HG02798 (cell line): ENCODE data around the gene IFT81.
"Not testable (repeated sequence)": the region's sequence is repeated elsewhere in the genome, so short reads cannot be mapped to it uniquely, and the experiment has no call there.

ENCODE experiments used
- ATAC-seq: cut with Tn5 transposase; IDR thresholded peaks from one replicate; pipeline ENCODE4 v1.9.1; 2021; ENCODE audit warnings: mild to moderate bottlenecking; ENCODE audit not compliant: unreplicated experiment, poor library complexity

The IFT81 gene

DNA sequence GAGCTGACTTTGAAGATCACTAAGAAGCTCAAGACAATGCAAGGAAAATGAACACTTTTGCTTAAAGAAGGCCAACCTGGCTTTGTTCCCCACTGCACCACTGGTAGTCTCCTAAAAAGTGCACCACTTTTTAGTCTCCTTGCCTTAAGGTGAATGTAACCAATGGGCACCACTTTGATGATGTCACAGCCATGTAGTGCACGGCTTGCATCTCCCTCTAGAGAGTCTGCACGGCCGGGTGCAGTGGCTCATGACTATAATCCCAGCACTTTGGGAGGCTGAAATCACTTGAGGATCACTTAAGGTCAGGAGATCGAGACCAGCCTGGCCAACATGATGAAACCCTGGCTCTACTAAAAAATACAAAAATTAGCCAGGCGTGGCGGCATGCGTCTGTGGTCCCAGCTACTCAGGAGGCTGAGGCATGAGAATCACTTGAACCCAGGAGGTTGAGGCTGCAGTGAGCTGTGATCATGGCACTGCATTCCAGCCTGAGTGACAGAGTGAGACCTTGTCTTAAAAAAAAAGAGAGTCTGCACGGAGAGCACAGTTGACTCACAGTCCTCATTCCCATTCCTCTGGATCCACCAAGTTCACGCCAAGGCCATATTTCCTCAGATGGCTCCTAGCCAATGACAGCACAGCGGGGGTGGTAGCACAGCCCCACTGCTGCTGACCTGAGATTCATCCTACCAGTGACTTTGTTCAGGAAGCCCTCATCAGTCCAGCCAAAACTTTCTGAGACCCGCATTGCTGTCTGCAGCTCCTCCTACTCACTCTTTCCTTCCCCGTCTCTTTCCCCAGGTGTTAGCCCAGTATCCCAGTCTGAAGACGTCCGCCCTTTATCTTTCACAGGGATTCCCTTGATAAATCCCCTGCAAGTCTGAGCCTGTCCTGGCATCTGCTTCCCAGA is 16.5 kb upstream of the IFT81 start:
- no peak for ATAC-seq

DNA sequence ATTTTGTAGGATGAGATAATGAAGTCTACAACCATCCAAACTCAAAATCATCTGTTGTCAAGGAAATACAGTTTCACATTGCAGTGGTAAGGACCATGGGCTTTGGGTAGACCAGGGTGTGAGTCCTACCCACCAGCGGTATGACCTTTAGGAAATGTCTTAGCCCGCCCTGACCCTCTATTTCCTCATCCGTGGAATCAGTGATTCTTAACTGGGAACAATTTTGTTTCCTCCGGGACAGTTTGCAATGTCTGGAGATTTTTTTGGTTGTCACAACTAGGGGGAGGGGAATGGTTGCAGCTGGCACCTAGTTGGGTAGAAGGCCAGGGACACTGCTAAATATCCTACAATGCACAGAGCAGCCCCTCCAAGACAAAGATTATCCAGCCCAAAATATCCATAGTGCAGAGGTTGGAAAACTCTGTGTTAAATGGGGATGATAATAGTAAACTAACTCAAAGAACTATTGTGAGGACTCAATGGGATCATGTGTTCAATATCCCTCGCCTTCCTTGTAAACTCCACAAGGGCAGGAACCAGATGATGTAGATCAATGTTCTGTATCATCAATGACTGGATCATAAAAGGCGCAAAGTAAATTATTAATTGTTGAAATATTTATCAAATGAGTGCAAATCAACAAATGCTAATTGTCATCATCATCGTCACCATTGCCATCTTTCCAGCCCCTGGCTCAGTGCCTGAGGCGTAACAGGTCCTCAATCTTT is 15.7 kb upstream of the IFT81 start:
- ATAC-seq, result no peak

DNA sequence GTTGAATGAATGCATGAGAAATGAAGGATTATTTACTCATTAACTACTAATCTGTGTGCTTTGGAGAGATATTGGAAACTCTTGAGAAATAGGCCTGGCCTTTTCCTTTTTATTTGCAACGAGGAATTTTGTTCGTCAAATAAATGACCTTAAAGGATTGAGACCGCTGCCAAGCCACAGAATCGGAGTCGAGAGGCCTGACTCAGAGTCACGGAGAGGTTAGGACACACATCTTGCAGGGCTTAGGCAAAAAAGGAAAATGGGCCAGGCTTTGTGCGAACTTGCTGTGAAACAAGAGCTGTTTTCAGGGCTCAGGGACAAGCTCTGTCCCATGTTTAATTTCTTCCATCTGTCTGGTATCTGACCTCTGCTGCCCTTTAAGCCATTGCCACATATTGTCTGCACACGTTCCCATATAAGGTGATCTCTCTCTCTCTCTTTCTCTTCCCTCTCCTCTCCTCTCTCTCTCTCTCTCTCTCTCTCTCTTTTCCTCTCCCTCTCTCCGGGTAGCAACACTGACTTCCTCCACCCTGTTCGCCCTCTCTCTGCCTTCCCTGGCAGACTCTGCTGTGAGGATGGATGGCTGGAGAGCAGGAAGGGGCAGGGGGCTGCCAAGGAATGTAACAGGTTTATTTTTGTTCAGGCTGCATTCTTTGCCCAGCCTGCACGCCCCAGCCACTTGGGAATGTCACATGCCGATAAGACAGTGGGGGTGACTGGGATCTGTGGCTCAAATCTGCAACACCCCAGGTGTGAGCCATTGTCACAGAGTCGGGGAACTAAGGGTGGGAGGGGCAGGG is 14.9 kb upstream of the IFT81 start:
- no peak for ATAC-seq

DNA sequence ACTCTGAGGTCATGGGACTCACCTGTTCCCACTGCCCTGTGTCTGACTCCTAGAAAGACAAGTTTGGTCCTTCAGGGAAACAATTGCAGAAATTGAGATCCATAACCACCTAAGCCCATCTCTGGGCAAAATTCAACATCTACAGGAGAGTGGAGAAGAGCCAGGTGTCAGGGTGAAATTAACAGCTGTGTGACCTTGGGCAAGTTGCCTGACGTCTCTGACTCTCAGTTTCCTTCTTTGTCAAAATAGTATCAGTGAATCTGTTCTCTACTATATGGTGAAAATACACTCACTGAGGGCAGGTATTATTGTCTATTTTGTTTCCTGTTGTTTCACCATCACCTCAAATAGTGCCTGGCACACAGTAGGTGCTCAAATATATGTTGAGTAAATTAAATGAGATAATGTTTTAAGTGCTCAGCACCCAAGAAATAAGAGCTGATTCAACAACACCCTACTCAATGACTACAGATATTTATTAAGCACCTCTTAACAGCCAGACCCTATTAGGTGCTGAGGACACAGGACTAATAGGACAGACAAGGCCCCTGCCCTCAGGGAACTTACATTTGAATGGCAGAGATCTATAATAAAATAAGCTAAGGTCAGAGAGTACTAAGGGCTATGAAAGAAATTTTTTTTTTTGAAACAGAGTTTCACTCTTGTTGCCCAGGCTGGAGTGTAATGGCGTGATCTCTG is 14.2 kb upstream of the IFT81 start:
- no peak for ATAC-seq

DNA sequence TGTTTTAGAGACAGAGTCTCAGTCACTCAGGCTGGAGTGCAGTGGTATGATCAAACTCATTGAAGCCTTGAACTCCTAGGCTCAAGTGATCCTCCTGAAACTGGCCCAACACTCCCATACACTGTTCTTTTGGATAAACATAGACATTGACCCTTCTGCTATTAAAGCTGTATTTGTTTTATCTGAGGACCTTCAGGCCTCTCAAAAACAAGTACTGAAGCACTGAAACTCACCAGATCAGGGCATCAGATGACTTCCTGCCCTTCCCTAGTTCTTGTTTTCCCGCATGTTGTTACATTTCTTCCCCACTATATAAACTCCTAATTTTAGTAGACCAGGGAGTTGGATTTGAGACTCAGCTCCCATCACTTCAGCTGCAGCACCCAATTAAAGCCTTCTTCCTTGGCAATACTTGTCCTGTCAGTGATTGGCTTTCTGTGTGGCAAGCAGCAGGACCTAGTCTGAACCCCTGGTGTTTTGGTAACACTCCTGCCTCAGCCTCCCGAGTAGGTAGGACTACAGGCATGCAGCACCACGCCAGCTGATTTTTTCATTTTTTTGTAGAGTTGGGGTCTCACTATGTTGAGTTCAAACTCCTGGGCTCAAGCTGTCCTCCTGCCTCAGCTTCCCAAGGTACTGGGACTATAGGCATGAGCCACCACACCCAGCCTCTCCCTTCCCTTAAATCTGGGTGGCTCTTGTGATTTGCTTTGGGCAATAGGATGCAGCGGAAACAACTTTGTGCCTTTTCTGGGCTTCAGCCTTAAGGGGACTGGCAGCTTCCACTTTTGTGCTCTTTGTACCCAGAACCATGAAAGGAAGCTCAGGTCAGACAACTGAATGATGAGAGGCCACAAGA is 12.5 kb upstream of the IFT81 start:
- ATAC-seq, result no peak

DNA sequence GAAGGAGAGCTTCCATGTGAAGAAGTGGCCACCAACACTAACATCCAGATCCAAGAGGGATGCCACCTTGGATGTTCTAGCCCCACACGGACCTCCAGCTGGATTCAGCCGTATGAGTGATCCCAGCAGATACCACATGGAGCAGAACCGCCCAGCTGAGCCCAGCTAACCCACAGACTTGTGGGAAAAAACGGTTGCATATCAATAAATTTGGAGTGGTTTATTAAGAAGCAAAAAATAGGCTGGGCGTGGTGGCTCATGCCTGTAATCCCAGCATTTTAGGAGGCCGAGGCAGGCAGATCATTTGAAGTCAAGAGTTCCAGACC is 11.9 kb upstream of the IFT81 start:
- no peak for ATAC-seq

DNA sequence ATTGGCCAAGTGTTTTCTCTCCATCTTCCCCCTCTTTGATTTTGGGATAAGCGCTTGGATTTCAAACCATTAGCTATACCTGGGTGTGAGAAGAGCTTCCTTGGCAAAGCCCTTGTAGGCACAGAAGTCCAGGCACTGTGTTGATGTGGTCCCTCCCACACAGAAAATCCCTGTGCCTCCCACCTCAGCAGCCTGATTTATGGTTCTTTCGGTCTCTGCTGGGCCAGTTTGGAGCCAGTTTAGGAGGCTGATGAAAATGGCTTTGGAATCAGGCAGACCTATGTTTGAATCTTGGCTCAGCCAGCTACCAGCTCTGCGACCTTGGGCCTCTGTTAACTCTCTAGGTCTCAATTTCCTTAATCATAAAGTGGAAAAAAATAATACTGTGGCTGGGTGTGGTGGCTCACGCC is 9.6 kb upstream of the IFT81 start:
- no peak for ATAC-seq

DNA sequence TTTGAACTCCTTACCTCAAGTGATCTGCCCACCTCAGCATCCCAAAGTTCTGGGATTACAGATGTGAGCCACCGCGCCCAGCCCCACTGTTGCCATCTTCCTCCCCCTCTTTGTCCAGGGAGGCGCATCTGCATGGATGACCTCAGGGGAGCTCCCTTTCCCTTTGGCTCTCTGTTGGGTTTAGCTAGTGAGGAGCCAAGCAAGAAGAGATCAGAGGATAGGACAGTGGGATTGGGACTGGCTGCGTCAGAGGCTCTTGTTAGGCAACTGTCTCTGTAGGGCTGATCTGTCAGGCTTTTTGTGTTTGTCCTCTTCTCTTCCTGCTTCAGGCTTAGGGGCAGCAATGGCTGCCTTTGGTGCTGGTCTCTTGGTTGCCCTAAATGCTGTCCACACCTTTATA is 8.5 kb upstream of the IFT81 start:
- ATAC-seq, result no peak

DNA sequence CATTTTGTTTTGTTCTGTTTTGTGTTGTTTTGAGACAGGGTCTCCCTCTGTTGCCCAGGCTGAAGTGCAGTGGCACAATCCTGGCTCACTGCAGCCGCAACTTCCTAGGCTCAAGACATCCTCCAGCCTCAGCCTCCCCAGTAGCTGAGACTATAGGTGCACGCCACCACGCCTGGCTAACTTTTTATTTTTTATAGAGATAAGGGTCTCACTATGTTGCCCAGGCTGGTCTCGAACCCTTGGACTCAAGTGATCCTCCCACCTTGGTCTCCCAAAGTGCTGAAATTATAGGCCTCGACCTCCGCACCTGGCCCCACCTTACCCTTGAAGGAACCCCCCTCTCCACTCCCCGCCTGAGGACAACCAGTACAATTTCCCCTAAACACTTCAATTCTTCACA is 7.5 kb upstream of the IFT81 start:
- no peak for ATAC-seq

DNA sequence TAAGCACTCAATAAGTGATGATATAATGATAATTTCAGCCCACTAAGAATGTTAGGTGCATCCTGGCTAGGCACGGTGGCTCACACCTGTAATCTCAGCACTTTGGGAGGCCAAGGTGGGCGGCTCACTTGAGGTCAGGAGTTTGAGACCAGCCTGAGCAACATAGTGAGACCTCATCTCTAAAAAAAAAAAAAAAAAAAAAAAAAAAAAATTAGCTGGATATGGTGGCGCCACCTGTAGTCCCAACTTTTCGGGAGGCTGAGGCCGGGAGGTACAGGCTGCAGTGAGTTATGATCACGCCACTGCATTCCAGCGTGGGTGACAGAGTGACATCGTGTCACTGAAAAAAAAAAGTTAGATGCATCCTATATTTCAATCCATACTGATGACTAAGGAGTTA is 6.9 kb upstream of the IFT81 start:
- not testable (repeated sequence) for ATAC-seq

DNA sequence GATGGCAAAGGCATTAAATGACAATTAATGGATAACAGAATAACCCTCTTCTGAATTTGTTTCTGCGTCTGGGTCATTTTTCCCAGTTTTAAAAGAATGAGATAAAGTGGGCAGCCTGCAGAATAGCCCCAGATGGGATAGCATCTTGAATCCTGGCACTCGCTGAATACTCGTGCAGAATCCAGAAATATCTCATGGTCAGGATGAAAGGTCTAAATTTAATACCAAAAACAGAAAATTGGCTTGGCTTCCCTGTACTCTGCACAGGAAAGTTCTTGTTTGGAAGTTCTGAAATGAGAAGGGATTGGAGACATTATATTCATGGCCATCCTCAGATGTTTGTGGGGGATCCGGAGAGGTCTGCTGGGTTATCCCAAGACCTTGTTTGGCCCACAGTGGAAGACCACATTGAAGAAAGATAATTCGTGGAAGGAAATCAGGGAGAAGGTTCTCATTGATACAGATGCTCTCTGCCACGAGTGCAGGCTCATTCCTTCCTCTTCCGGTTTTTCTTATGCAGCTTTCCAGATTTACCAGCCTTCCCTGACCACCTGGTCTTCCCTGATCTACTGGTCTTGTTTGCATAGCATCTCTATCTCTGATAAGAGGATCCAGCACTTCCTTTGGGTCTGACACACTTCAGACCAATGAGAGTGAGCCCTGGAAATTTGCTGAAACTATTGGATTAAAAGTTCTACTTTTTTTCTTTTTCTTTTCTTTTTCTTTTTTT is 6.0 kb upstream of the IFT81 start:
- no peak for ATAC-seq

DNA sequence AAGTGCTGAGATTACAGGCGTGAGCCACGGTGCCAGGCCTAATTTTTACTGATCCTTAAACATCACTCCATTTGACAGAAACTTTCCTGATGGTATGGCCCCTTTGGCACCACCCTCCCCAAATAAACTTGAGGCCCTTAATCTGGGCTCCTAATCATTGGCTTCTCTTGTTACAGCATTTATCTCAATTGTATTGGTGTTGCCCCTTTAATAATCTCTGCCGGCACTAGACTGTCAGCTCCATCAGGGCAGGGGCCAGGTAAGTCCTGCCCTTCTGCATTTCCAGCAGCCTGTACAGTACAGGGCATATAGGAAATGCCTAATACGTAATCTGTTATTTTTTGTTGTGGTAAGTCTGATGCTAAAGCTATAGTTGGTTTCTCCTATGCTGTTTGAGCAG is 1.2 kb upstream of the IFT81 start:
- ATAC-seq, result no peak

DNA sequence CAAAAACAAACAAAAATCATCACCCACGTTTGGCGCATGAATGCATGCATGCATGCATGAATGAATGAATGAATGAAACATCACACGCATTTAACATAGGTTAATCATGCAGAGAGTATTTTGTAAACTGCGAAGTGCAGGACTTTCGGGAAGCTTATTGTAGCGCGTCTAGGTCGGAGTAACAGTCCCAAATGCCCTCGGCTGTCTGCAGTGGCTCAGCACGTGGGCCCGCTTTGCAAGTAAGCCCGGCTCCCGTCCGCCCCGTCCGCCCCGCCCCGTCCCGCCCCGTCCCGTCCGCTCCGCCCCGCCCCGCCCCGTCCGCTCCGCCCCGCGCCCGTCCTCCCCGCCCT is 263 bp upstream of the IFT81 start:
- ATAC-seq, result no peak

DNA sequence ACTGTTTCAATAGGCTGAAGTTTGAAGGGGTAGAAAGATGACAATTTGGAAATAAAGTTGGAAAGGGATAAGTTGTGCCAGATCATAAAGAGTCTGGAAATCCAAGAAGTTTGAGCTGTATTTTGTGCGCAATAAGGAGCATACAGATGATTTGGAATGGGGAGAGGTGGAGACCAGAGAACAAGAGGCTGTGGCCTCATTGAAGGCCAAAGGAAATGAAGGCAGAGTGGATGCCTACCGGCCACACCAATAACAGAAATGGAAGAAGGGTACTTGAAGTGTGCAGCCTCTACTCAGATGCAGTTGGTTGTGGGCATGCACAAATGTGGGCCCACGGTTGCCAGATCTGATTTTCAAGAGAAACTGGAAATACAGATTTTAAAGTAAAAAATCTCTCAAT is 2.4 kb downstream of the IFT81 start:
- no peak for ATAC-seq

DNA sequence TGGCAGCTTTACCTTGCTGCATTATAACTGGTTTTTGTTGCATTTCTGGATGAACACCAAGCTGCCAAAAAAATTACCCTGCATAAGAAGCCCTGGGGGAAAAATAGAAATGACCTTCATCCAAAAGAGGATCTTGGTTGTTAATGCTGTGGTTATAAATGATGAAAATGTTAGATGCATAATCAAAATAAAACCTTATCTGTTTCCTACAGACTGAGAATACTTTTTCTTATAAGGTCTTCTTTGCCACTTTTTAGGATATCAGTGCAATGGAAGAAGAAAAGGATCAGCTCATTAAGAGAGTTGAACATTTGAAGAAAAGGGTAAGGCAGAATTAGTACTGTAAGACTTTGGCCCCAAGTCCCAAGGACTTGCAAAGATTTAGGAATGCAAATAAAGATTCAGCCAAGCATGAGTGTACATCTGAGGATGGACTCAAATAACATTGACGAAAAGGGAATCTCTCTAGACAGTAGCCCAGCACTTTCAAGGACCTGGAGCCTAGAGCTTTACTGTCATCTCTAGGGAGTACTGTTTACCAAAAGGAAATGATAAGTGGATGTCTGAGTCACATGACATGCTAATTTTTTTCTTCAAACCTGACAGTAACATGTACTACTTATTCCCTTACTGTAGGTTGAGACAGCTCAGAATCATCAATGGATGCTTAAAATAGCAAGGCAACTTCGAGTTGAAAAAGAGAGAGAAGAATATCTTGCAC is 10.7 kb downstream of the IFT81 start:
- no peak for ATAC-seq

DNA sequence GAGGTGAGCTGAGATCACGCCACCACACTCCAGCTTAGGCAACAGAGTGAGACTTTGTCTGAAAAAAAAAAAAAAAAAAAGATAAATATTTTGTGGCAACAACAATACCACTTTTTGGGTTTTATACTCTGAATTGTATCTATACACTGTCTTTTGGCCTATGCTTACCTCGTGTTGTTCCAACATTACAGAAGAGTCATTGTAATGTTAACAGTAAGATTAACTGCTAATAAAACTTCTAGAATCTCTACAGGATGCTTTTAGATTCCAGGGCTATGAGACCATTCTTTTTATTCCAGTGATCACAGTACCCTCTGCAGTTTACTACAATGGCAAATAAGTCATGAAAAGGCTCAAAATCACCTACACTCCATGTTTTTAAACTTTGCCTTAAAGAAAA is 11.6 kb downstream of the IFT81 start:
- ATAC-seq, result no peak

DNA sequence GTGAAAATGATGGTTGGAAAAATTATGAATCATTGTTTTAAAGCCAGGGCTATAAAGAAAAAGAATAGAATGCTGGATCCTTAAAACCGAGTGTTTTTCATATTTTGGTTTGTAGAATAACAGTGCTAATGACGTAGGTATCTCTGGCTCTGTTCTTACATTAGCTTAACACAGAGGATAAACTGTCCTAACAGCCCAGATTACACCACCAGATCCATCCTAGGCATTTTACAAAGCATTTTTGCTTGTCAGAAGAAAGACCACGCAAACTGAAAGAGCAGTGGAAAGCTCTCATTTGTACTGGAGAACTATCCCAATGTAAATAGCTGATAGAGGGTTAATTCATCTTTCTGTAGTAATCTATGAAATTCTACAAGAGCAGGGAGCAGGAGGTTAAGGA is 13.6 kb downstream of the IFT81 start:
- no peak for ATAC-seq

DNA sequence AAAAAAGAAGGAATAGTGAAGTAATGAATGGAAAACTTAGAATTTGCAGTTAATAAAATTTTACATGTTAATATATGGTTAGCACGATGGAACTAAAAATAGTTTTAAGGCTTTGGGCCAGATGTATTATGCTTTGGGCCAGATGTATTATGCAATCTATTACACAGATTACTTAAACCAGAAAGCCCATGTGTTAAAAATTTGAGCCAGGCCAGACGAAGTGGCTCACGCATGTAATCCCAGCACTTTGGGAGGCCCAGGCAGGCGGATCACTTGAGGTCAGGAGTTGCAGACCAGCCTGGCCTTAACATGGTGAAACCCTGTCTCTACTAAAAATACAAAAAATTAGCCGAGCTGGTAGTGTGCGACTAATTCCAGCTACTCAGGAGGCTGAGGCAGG is 17.2 kb downstream of the IFT81 start:
- ATAC-seq, result no peak
